ENCODE data around the gene MX2.

DNA sequence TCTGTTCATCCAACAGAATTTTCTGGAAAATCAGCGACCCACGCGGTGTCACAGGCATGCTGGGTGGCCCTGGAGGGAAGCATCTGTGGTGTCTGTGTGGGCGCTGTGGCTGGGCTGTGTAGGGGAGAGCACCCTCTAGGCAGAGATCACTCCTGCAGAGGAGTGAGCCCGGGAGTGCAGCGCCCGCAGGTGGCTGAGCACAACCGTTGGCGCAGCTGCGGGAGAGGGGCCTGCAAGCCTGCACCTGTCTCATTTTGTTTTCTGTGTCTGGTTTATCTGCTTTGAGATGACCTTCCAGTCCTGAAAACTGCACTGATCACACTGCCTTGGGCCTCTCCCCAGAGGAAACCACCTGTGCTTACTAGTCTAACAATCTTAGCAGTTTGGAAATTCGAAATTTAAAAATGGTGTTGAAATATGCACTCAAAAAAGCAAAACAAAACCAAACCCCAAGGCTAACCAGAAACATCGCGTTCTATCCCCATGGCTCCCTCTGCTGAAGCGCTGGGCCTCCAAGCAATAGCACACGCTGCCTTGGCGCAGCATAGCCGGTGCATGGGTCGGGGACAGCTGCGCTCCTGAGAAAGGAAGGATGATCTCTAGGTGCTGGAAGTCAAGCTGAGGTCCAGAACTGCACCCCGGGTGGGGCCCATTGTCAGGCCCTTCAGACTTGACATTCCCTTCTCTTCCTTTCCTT is 40.5 kb upstream of the MX2 start:
- TF ChIP-seq, protein P1, sequence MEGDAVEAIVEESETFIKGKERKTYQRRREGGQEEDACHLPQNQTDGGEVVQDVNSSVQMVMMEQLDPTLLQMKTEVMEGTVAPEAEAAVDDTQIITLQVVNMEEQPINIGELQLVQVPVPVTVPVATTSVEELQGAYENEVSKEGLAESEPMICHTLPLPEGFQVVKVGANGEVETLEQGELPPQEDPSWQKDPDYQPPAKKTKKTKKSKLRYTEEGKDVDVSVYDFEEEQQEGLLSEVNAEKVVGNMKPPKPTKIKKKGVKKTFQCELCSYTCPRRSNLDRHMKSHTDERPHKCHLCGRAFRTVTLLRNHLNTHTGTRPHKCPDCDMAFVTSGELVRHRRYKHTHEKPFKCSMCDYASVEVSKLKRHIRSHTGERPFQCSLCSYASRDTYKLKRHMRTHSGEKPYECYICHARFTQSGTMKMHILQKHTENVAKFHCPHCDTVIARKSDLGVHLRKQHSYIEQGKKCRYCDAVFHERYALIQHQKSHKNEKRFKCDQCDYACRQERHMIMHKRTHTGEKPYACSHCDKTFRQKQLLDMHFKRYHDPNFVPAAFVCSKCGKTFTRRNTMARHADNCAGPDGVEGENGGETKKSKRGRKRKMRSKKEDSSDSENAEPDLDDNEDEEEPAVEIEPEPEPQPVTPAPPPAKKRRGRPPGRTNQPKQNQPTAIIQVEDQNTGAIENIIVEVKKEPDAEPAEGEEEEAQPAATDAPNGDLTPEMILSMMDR (IDR thresholded peaks at IDR 0.05): no peak
- no peak for TF ChIP-seq POLR2A (IDR thresholded peaks at IDR 0.05)
